Measurements from ENCODE around the gene STRN4. TPM values are rescaled to one million over a fixed set of nuclear protein-coding genes. Genes with fewer than 3 reads are reported as not detected.
A peak's percentile ranks its signal among the peaks of the same experiment; 100 is the strongest.

Gene STRN4
- total RNA-seq, 1 donor from 2014 or later: 24.1 TPM

- DNase-seq (ENCODE audit: low spot score) (no peak), ATAC-seq (no peak)
These were observed 19.7 kb downstream of the STRN4 start for GRCh38 chr19:46726551-46726950.

GRCh38 chr19:46725859-46726393 lies 20.3 kb downstream of the STRN4 start:
- no peak for ATAC-seq
- DNase-seq (ENCODE audit: low spot score): no peak

- DNase-seq (ENCODE audit: low spot score) (no peak), ATAC-seq (no peak)
These were observed 21.0 kb downstream of the STRN4 start for GRCh38 chr19:46725036-46725820.

GRCh38 chr19:46724468-46724867 lies 21.8 kb downstream of the STRN4 start:
- no peak for ATAC-seq
- no peak for DNase-seq (ENCODE audit: low spot score)

GRCh38 chr19:46723471-46723870 lies 22.8 kb downstream of the STRN4 start:
- DNase-seq (ENCODE audit: low spot score) (no peak), ATAC-seq (no peak)

GRCh38 chr19:46723023-46723461 lies 23.2 kb downstream of the STRN4 start:
- ATAC-seq (no peak), DNase-seq (ENCODE audit: low spot score) (no peak)

GRCh38 chr19:46722421-46723022 lies 23.7 kb downstream of the STRN4 start:
- DNase-seq (ENCODE audit: low spot score) (no peak), ATAC-seq (no peak)

- DNase-seq (ENCODE audit: low spot score) (no peak), ATAC-seq (no peak)
These were observed 24.3 kb downstream of the STRN4 start for GRCh38 chr19:46722004-46722380.

- DNase-seq (ENCODE audit: low spot score) (no peak), ATAC-seq (no peak)
These were observed 24.8 kb downstream of the STRN4 start for GRCh38 chr19:46721269-46722003.

GRCh38 chr19:46720503-46721239 lies 25.6 kb downstream of the STRN4 start:
- DNase-seq (ENCODE audit: low spot score) (no peak), ATAC-seq (no peak)

GRCh38 chr19:46719629-46720502 lies 26.4 kb downstream of the STRN4 start:
- DNase-seq (ENCODE audit: low spot score) (no peak), ATAC-seq (no peak)

GRCh38 chr19:46718934-46719622 lies 27.2 kb downstream of the STRN4 start:
- DNase-seq (ENCODE audit: low spot score) (no peak), ATAC-seq (no peak)

GRCh38 chr19:46718157-46718933 lies 27.9 kb downstream of the STRN4 start:
- DNase-seq (ENCODE audit: low spot score) (peak; percentile 46), ATAC-seq (no peak)

- DNase-seq (ENCODE audit: low spot score) (no peak), ATAC-seq (no peak)
These were observed 28.5 kb downstream of the STRN4 start for GRCh38 chr19:46717716-46718143.

- DNase-seq (ENCODE audit: low spot score) (peak; percentile 92), ATAC-seq (peak; percentile 80)
These were observed 29.1 kb downstream of the STRN4 start, which contains the start of gene PRKD2 for GRCh38 chr19:46717034-46717715. Gene PRKD2, minus strand, starts transcription at chr19:46717114. Its CDS starts 744 bp downstream, at chr19:46716370.

GRCh38 chr19:46716672-46717033 lies 29.6 kb downstream of the STRN4 start:
- no peak for ATAC-seq
- DNase-seq (ENCODE audit: low spot score): no peak

GRCh38 chr19:46715975-46716671 lies 30.1 kb downstream of the STRN4 start:
- ATAC-seq (no peak), DNase-seq (ENCODE audit: low spot score) (peak; percentile 53)
